ENCODE data around the gene RUNX1. TPM values are rescaled to one million over a fixed set of nuclear protein-coding genes. Genes with fewer than 3 reads are reported as not detected.

Gene RUNX1
- total and polyA plus RNA-seq, 2 donors (not counting 1 experiment from before 2014, with no cell fraction given): 26.3 to 73.0 TPM

GRCh38 chr21:34807146-34807880, 241.8 kb downstream of the RUNX1 start:
- peaks cover 3% of the 10 kb centered on the region for H4K20me1 ChIP-seq (ENCODE audit: control insufficient read depth, insufficient read depth, low read length, poor library complexity, severe bottlenecking)
- intact Hi-C loops (cut with micrococcal nuclease): loop anchor here (5.0 kb wide), 1 partner anchor 40 kb away; no protein-coding TSS in a partner anchor
- no peak overlapping the region for H3K4me3 Mint-ChIP-seq
- H2AFZ ChIP-seq (ENCODE audit: insufficient read depth, low read depth, low read length, poor library complexity, severe bottlenecking): no peak overlapping the region
- no peaks in the 10 kb centered on the region for H3K9me3 Mint-ChIP-seq (ENCODE audit: insufficient read depth)
- DNase-seq (no peak), ATAC-seq (ENCODE audit: low read depth) (peak; percentile 68)
- POLR2A ChIA-PET: no interaction called here
- H3K27ac Mint-ChIP-seq: no peak overlapping the region
- H3K27me3 Mint-ChIP-seq: no peaks in the 10 kb centered on the region
- H3K4me2 ChIP-seq (replicated peaks; ENCODE audit: low read depth, low read length, poor library complexity, severe bottlenecking): no peak overlapping the region
- WGBS (ENCODE audit: insufficient coverage): 92% methylated on average over 4 of the region's 7 CpGs
- no peaks in the 10 kb centered on the region for H3K4me1 ChIP-seq (ENCODE audit: control insufficient read depth in 2 of 2, insufficient read depth in 2 of 2, low read length in 2 of 2)
- no peaks in the 10 kb centered on the region for H3K79me2 ChIP-seq (ENCODE audit: control insufficient read depth, insufficient read depth, low read length)
- no peak for TF ChIP-seq EZH2 (IDR thresholded peaks at IDR 0.05; ENCODE audit: borderline replicate concordance, insufficient read depth, low read depth, low read length, poor library complexity, severe bottlenecking)
- no peak for TF ChIP-seq CTCF (IDR thresholded peaks at IDR 0.05)
- peaks cover 14 to 19% of the 10 kb centered on the region in 2 experiments for H3K36me3 ChIP-seq (replicated peaks in 1 of 2; ENCODE audit: control extremely low read depth in 1 of 2, control insufficient read depth in 1 of 2, extremely low read depth in 1 of 2, insufficient read depth in 2 of 2, low read length in 1 of 2)
- no peak overlapping the region for H3K9ac ChIP-seq (ENCODE audit: low read length)
- peaks cover 0 to 10% (median 0%) of the 10 kb centered on the region in 3 donors for H3K9me3 ChIP-seq (ENCODE audit: control extremely low read depth in 1 of 3, control insufficient read depth in 2 of 3, insufficient read depth in 1 of 3, low read length in 2 of 3)
- H3K4me1 Mint-ChIP-seq: peaks cover 28% of the 10 kb centered on the region
- CTCF ChIA-PET: interaction anchor here (0.6 to 1.8 kb wide), 4 partner anchors 81 to 1032 kb away, joined by 3 to 7 read pairs (median 4); no protein-coding TSS in a partner anchor
- no peak overlapping the region for H3K4me3 ChIP-seq (ENCODE audit: control extremely low read depth in 1 of 5, extremely low read depth in 1 of 5, insufficient read depth in 1 of 5, low read depth in 2 of 5, low read length in 4 of 5)
- H3K27me3 ChIP-seq (replicated peaks in 1 of 4; ENCODE audit: control extremely low read depth in 1 of 4, control insufficient read depth in 3 of 4, insufficient read depth in 4 of 4, low read length in 3 of 4): no peaks in the 10 kb centered on the region
- no peak overlapping the region for H3K27ac ChIP-seq (ENCODE audit: low read length in 2 of 2)

DNA sequence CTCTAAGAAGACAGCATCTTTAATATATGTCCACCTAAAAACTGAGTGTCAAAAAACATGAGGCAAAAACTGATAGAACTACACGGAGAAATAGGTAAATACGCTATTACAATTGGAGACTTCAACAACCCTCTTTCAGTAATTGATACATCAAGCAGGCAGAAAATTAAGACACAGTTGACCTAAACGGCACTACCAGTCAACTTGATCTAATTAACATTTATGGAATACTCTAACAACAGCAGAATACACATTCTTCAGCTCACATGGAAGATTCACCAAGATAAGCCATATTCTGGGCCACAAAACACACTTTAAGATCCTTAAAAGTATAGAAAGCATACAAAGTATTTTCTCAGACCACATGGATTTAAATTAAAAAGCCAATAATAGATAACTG, 242.7 kb downstream of the RUNX1 start:
- Histone ChIP-seq H3K9me3 (ENCODE audit: control extremely low read depth in 1 of 3, control insufficient read depth in 2 of 3, insufficient read depth in 1 of 3, low read length in 2 of 3) (peaks cover 0 to 10% (median 0%) of the 10 kb centered on the region in 3 donors), H3K4me1 (ENCODE audit: control insufficient read depth in 2 of 2, insufficient read depth in 2 of 2, low read length in 2 of 2) (no peaks in the 10 kb centered on the region), H3K27me3 (replicated peaks in 1 of 4; ENCODE audit: control extremely low read depth in 1 of 4, control insufficient read depth in 3 of 4, insufficient read depth in 4 of 4, low read length in 3 of 4) (no peaks in the 10 kb centered on the region), H4K20me1 (ENCODE audit: control insufficient read depth, insufficient read depth, low read length, poor library complexity, severe bottlenecking) (peaks cover 3% of the 10 kb centered on the region), H3K4me3 (ENCODE audit: control extremely low read depth in 1 of 5, extremely low read depth in 1 of 5, insufficient read depth in 1 of 5, low read depth in 2 of 5, low read length in 4 of 5) (no peak overlapping the region), H3K79me2 (ENCODE audit: control insufficient read depth, insufficient read depth, low read length) (no peaks in the 10 kb centered on the region), H3K9ac (ENCODE audit: low read length) (no peak overlapping the region), H3K27ac (ENCODE audit: low read length in 2 of 2) (no peak overlapping the region), H2AFZ (ENCODE audit: insufficient read depth, low read depth, low read length, poor library complexity, severe bottlenecking) (no peak overlapping the region), H3K36me3 (replicated peaks in 1 of 2; ENCODE audit: control extremely low read depth in 1 of 2, control insufficient read depth in 1 of 2, extremely low read depth in 1 of 2, insufficient read depth in 2 of 2, low read length in 1 of 2) (peaks cover 12 to 19% of the 10 kb centered on the region in 2 experiments), H3K4me2 (replicated peaks; ENCODE audit: low read depth, low read length, poor library complexity, severe bottlenecking) (no peak overlapping the region)
- H3K9me3 Mint-ChIP-seq (ENCODE audit: insufficient read depth): no peaks in the 10 kb centered on the region
- TF ChIP-seq CTCF (IDR thresholded peaks at IDR 0.05) (no peak), EZH2 (IDR thresholded peaks at IDR 0.05; ENCODE audit: borderline replicate concordance, insufficient read depth, low read depth, low read length, poor library complexity, severe bottlenecking) (no peak)
- 100% methylated on average over 3 of the region's 3 CpGs for WGBS (ENCODE audit: insufficient coverage)
- no peak overlapping the region for H3K27ac Mint-ChIP-seq
- intact Hi-C loops (cut with micrococcal nuclease): loop anchor here (5.0 kb wide), 1 partner anchor 41 kb away; no protein-coding TSS in a partner anchor
- no peaks in the 10 kb centered on the region for H3K27me3 Mint-ChIP-seq
- ATAC-seq (ENCODE audit: low read depth) (no peak), DNase-seq (no peak)
- POLR2A ChIA-PET: no interaction called here
- no peak overlapping the region for H3K4me3 Mint-ChIP-seq
- peaks cover 33% of the 10 kb centered on the region for H3K4me1 Mint-ChIP-seq
- CTCF ChIA-PET: interaction anchor here (6.7 kb wide), 1 partner anchor 593 kb away, joined by 45 read pairs; no protein-coding TSS in a partner anchor

All from B cell (primary cell).